GM15510 (cell line): Measurements from ENCODE around the gene PERM1.

Experiments used
- POLR2A ChIP-seq: IDR thresholded peaks from 3 replicates; pipeline ENCODE4 v1.6.1; 2011; ENCODE audit warnings: borderline replicate concordance; ENCODE audit not compliant: insufficient read length; ENCODE audit errors: extremely low read depth

Gene PERM1

DNA sequence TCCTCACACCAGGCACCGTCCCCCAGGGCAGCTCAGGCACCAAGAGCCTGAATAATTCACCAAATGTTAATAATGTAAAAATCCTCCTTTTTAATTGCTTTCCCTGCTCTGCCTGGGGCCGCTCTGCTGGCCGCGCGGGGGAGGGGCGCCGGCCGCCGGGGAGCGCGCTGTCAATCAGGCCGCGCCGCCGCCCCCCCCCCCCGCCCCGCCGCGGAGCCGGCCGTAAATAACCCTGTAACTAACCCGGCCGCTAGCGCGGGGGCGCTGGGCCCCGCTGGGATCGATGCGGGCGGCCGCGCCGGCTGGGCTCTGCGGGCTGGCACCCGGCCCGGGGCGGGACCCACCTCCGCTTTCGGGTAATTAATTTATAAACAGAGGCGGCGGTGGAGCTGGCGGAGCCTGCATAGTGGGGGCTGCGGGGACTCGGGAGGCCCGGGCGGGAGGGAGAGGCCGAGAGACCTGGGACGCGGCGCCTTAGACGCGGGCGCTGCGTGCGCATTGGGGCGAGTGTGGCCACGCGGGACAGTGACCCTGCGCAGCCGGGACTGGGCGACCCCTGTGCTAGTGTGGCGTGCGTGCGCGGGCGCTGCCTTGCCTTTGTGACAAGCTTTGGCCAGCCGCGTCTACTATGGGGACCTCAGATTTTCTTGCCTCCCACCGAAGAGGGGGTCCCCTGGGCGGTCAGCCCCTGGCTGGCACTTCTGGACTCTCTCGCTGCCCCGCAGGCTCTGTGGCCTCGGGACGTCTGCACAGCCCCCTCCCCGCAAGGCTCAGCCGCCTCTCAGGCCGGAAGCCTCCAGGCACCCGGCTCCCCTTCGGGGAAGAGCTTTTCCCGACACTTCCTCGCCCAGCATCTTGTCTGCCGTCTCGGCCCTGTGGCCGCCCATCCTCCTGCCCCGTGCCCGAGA is 41.5 kb downstream of the PERM1 start:
- no peak for TF ChIP-seq POLR2A

DNA sequence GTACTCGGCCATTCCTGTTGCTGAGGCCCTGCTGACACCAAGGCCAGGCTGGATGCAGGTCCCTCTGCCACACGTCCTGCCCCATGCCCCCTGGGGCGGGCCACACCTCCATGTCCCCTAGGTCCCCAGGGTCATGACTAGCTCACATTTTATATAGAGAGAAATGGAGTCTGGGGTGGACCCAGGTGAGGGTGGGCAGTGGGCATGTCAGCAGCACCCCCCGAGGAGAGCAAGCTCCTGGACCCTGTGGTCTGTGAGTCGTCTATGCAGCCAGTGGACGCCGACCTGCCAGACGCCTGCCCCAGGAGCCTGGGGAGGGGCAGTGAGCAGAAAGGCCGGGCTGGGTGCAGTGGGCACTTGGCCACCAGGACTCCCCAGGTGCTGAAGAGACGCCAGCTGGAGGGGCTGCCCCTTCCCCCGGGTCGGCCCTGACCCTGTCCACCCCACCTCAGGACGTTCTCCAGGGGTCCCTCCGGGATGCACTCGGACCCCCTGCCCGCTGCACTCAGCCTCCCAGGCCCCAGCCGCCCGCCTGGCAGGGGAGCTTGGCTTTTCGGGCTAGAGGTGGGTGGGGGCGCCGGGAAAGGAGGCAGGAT is 42.3 kb downstream of the PERM1 start:
- no peak for TF ChIP-seq POLR2A

DNA sequence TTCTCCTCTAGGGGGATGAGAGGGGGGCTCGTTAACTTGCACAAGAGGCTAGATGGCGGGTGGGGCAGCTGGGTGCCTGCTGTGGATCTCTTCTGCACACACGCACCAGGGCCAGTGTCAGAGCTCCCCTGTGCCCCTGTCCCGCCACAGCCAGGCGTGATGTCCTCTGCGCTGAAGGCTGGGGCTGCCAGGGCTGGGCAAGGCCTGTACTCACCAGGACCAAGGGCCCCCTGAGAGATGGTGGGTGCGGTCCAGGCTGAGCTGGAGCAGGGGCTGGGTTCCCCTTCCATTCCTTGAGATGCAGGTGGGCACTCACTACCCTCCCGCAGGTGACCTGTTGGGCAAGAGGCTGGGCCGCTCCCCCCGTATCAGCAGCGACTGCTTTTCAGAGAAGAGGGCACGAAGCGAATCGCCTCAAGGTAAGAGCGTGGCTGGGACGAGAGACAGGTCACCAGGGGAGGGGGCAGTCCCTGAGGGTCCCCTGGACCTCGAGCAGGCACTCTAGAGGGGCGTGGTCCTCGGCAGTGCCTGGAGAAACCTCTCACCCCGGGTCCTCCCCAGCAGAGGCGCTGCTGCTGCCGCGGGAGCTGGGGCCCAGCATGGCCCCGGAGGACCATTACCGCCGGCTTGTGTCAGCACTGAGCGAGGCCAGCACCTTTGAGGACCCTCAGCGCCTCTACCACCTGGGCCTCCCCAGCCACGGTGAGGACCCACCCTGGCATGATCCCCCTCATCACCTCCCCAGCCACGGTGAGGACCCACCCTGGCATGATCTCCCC is 43.0 kb downstream of the PERM1 start:
- TF ChIP-seq POLR2A, result no peak

DNA sequence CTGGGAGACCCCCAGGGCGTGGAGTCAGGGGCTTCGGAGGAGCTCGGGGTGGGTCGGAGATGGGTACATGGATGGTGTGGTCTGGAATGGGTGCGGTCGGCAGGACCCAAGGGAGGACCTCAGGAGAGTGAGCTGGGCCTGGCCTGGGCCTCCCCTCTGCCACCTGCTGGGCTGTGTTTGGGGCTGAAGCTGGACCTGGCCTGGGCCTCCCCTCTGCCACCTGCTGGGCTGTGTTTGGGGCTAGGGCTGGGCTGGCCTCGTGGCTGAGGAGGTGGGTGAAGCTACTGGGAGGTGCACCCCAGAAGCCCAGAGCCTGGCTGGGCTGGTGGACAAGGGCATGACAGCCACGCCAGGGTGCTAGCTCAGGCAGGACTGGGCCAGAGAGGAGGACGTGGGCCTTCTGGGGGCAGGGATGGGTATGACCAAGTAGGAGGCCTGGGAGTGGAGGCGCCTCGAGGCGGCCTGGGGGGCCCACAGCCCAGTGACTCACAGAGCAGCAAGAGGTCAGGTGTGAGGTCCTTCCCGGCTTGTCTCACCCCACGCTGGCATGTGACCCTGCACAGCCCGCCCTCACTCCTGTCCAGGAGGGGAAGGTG is 43.7 kb downstream of the PERM1 start:
- TF ChIP-seq POLR2A, result no peak

DNA sequence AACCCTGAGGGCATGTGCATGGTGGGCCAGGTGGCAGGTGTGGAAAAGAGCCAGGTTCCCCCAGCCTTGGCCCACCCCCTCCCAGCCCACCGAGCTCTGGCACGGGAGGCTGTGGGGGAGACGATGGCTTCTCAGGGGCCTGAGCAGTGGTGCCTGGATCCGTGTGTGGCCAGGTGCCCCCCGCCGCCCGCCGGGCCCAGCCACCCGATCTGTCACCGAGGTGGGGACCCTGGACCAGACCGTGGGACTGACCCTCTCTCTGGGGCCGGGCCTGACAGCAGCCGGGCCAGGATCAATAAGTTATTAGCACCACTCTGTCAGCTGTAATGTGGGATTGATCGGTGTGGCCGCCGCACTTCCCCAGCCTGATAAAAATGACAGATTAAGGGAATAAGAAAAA is 44.4 kb downstream of the PERM1 start:
- no peak for TF ChIP-seq POLR2A

DNA sequence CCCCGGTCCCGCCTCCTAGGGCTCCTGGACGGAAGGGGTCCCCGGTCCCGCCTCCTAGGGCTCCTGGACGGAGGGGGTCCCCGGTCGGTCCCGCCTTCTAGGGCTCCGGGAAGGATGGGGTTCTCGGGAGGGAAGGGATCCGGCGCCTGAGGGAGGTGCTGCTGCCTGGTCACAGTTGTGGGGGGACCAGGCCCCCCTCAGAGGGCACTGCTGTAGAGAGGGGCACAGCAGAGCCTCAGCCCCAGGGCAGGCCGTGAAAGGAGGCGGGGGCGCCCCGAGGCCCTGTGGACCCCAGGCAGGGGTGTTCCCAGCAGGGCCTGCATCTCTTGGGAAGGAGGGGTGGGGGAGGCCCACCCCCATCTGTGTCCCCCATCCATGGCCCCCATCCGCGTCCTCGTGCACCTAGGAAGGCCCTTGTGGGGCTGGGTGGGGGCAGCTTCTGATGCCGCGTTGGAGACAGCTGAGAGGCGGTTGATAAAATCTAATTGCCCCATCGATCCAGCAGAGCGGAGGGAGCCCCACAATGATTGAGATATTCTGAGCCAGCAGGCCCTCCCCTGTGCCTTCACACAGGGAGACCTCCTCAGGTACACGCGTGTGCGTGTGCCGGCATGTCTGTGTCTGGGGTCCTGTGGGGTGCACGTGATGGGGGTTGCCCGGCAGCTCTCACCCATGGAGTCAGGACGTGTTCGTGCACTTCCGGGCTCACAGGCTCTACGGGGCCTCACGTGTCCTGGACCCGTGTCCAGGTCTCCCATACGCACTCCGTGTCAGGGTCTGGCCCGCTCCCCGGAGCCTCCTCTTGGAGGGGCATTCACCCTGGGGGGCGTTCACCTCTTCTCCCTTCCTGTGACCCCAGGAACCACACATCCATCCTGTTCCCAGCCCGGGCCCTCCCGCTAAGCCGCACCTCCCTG is 45.3 kb downstream of the PERM1 start:
- TF ChIP-seq POLR2A, result no peak

DNA sequence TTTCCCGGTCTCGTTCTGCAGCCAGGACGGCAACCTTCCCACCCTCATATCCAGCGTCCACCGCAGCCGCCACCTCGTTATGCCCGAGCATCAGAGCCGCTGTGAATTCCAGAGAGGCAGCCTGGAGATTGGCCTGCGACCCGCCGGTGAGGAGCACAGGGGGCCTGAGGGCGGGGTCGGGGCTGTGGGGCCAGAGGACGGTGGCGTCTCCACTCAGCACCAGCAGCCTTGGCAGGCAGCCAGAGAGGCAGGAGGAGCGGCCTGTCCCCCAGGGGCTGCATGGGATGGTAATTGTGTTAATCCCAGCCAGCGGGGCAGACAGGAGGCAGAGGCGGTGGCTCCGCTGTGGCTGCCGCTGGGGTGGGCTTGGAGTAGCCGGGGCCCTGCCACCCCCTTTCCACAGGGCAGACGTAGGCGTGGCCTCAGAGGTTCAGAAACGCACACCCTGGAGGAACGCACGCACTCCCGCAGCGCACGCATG is 46.1 kb downstream of the PERM1 start:
- no peak for TF ChIP-seq POLR2A

DNA sequence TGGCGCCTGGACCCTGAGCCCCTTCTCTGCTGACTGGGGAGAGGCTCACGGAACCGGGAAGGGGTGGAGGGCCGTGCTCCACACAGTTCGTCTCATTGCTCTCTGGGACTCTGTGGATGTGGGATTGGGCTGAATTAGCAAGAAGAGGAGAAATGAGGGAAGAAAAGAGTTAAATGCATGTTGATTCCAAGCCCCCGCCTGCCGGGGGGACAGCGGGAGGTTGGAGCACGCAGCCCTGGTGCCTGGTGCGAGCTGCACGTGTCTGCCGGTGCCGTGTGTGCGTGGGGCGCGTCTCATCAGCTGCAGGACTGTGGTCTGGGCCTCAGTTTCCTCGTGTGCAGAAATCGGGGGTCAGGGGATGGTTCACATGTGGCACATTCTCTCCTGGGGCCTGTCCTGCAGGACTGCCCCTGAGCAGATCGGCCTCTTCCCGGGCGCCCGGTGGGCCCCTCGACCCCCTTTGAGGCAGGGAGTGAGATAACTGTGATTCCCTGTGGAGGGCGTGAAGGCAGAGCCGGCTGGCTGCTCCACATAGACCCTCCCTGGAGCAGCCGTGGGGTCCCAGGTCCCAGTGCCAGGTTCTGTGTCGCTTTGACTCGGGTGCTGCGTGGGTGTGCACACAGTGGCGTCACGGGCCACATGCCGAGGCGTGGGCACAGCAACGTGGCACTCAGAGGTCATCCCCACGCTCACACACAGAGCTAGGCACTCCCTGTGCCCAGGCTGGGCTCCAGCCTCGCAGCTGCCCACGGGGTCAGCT is 46.7 kb downstream of the PERM1 start:
- no peak for TF ChIP-seq POLR2A

DNA sequence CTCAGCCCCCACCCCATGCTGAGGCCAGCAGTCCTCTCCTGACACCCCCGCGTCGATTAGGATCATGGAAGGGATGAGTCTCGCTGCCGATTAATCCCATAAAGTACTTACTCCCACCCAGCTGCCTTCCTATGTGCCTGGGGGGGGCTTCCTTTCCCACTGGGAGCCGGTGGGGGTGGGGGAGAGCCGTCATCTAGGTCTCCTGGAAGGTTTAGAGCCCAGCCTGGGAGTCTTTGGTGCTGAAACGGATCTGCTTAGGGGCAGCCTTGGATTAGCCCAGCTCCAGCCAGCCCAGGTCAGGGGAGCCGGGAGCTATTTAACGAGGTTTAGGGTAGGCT is 48.3 kb downstream of the PERM1 start:
- TF ChIP-seq POLR2A, result no peak

DNA sequence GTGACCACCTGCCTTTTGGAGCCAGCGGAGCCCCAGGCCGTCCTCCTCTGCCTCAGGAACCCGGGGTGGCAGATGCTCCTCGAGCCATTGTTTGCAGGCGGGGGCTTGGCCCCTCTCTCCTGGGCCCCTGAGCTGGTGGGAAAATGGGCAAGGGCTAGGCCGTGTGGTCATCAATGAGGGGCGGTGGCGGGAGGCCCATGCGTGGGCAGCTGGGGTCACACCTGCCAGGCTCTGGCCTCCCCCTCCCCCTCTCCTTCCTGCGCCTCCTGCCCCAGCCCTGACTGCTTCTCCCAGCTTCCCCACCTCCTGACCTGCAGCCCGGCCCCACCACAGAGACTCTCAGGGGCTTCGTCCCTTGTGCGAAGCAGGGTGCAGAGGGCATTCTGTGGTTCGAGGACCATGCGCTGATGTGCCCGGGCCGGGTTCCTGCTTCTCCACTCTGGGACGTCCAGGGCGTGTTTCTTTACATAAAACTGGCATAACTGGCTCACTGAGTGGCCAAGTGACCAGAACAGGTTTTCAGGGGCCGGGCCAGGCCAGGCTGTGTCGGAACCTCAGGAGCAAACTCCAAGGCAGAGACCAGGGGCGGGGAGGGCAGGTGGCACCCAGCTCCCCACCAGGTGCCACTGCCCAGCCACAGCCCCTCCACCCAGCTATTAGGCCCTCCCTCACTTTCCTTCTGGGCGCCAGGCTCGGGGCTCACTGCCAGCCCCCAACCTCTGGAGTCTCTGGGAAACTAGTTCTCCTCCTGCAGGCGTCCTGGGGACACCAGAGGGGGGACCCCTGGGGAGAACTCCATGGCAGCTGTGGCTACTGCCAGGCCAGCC is 48.9 kb downstream of the PERM1 start:
- TF ChIP-seq POLR2A, result no peak

DNA sequence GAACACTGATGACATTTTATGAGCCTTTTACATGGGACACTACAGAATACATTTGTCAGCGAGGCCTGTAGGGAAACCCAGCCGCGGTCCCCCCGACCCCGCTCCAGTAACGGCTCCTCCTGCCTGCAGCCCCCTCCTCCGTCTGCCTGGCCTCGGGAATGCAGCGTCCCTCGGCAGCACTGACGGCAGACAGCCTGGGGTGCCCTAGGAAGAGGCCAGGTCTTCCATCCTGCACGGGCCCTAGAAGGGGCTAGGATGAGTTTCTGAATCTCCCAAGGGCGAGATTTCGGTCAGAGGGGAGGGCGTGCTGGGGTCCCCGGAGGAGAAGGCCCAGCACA is 49.8 kb downstream of the PERM1 start:
- no peak for TF ChIP-seq POLR2A

DNA sequence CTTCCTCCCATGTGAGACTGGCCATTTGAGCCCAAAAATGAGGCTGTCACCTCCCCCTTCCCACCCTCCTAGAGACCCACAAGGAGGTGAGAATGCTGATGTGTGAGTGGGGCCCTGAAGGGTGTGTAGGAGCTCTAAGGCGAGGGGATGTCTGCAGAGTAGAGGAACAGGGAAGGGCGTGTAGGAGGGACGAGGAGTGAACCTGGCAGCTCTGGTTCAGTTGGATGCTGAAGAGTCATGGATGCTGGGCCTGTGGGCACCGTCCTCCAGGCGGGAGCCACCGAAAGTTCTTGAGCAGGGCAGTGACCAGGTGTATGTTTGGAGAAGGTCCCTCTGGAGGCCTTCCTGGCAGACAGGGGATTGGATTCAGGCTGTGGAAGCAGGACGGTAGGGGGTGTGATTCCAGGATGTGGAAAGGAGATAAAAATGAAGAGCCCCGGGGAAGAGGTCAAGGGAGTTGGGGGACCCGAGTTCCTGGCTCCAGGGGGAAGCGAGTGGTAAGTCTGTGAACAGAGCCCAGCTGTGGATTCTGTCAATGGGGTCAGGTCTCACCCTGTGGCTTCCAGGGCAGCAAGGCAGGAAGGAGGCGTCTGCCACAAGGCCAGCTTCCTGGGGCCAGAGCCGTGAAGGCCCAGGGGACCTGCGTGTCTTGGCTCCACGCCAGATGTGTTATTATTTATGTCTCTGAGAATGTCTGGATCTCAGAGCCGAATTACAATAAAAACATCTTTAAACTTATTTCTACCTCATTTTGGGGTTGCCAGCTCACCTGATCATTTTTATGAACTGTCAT is 50.3 kb downstream of the PERM1 start:
- no peak for TF ChIP-seq POLR2A
